Activated CD4-positive, alpha-beta T cell treated with anti-CD3 and anti-CD28 coated beads for 36 hours (primary cell): ENCODE results near the gene AAGAB. TPM values are rescaled to one million over a fixed set of nuclear protein-coding genes. Genes with fewer than 3 reads are reported as not detected.

Experiments used
- ATAC-seq: fragments of 200-7000 bp; cut with Tn5 transposase; one replicate; pipeline ENCODE4 v1.10.0; 2021; ENCODE audit warnings: mild to moderate bottlenecking, moderate library complexity
- CTCF ChIA-PET: fragments of 350-600 bp; sonication (Branson Sonifier 250); formaldehyde crosslinking; loops from one replicate; lab custom pipeline; 2021; ENCODE audit warnings: antibody characterized with exemption; lab: Charles Lee
- POLR2A ChIA-PET: fragments of 350-600 bp; sonication (Branson Sonifier 250); formaldehyde crosslinking; loops from one replicate; lab custom pipeline; 2021; ENCODE audit warnings: antibody characterized with exemption, inconsistent platforms; lab: Charles Lee
- DNase-seq: peaks from one replicate; pipeline ENCODE4 v3.0.0-alpha.2; 2020
- H3K27ac Mint-ChIP-seq: one replicate; pipeline ENCODE4 v1.8.0; 2021; ENCODE audit warnings: mixed read lengths
- H3K27me3 Mint-ChIP-seq: one replicate; pipeline ENCODE4 v1.8.0; 2021; ENCODE audit warnings: mixed read lengths
- H3K36me3 Mint-ChIP-seq: one replicate; pipeline ENCODE4 v1.8.0; 2021; ENCODE audit warnings: low read depth, mixed read lengths
- H3K4me1 Mint-ChIP-seq: one replicate; pipeline ENCODE4 v1.8.0; 2021; ENCODE audit warnings: mixed read lengths
- H3K4me3 Mint-ChIP-seq: one replicate; pipeline ENCODE4 v1.8.0; 2021; ENCODE audit warnings: mild to moderate bottlenecking, moderate library complexity, mixed read lengths
- H3K9me3 Mint-ChIP-seq: one replicate; pipeline ENCODE4 v1.8.0; 2021; ENCODE audit warnings: low read depth, mixed read lengths
- intact Hi-C, 2 experiments: fragments of 100-400 bp; cut with DNase I in 1 of 2; cut with micrococcal nuclease in 1 of 2; formaldehyde crosslinking; loops; one replicate each; pipeline versions ENCODE4 v1.14.2 to v1.15.1; 2022 to 2024; cut with DNase I, micrococcal nuclease
- total RNA-seq, 2 experiments: library from RNA; stranded (reverse); gene quantifications; one replicate each; pipeline ENCODE4 v1.2.3, GENCODE V29; 2021

Gene AAGAB
- total RNA-seq, 2 experiments from 2014 or later: 43.9 to 48.6 TPM

- Mint-ChIP-seq H3K36me3 (peaks cover 20% of the 10 kb centered on the region), H3K9me3 (no peaks in the 10 kb centered on the region), H3K27ac (peak overlapping the region; percentile 29), H3K4me1 (peaks cover 30% of the 10 kb centered on the region), H3K27me3 (no peaks in the 10 kb centered on the region), H3K4me3 (no peak overlapping the region)
- no peak for ATAC-seq
- CTCF ChIA-PET: no interaction called here
- DNase-seq: peak; percentile 2
- intact Hi-C loops: loop anchor here in 1 of 2 experiments (5.0 kb wide), 2 partner anchors 123 to 237 kb away; no protein-coding TSS in a partner anchor
- POLR2A ChIA-PET: no interaction called here
Observed at GRCh38 chr15:67179411-67179995, 75.0 kb downstream of the AAGAB start.

- H3K36me3 Mint-ChIP-seq: peaks cover 25% of the 10 kb centered on the region
Observed at GRCh38 chr15:67178569-67179210, 75.8 kb downstream of the AAGAB start.

GRCh38 chr15:67177752-67178151 lies 76.7 kb downstream of the AAGAB start:
- intact Hi-C loops: loop anchor here in 1 of 2 experiments (5.0 kb wide), 2 partner anchors 125 to 235 kb away; no protein-coding TSS in a partner anchor
- Mint-ChIP-seq H3K36me3 (peaks cover 31% of the 10 kb centered on the region), H3K9me3 (no peaks in the 10 kb centered on the region), H3K4me3 (no peak overlapping the region), H3K27me3 (no peaks in the 10 kb centered on the region), H3K27ac (no peak overlapping the region), H3K4me1 (peaks cover 48% of the 10 kb centered on the region)
- ATAC-seq: no peak
- CTCF ChIA-PET: no interaction called here
- DNase-seq: peak; percentile 35
- POLR2A ChIA-PET: no interaction called here

More at GRCh38 chr15:67178569-67179210, 75.8 kb downstream of the AAGAB start:
- intact Hi-C loops: loop anchor here in 1 of 2 experiments (5.0 kb wide), 2 partner anchors 124 to 236 kb away; no protein-coding TSS in a partner anchor
- H3K4me1 Mint-ChIP-seq: peaks cover 38% of the 10 kb centered on the region
- ATAC-seq: no peak
- H3K27me3 Mint-ChIP-seq: no peaks in the 10 kb centered on the region
- no peak overlapping the region for H3K27ac Mint-ChIP-seq
- ChIA-PET CTCF (no interaction called here), POLR2A (no interaction called here)
- no peak overlapping the region for H3K4me3 Mint-ChIP-seq
- no peak for DNase-seq
- no peaks in the 10 kb centered on the region for H3K9me3 Mint-ChIP-seq

- H3K4me3 Mint-ChIP-seq: no peak overlapping the region
- ATAC-seq (no peak), DNase-seq (no peak)
- H3K9me3 Mint-ChIP-seq: no peaks in the 10 kb centered on the region
- H3K27me3 Mint-ChIP-seq: no peaks in the 10 kb centered on the region
- peaks cover 61% of the 10 kb centered on the region for H3K4me1 Mint-ChIP-seq
- ChIA-PET POLR2A (interaction anchor here (1.2 kb wide), 1 partner anchor 75 kb away, joined by 4 read pairs; no protein-coding TSS in a partner anchor), CTCF (interaction anchor here (0.7 to 0.9 kb wide), 2 partner anchors 91 to 226 kb away, joined by 3 read pairs; no protein-coding TSS in a partner anchor)
- peaks cover 36% of the 10 kb centered on the region for H3K36me3 Mint-ChIP-seq
- peak overlapping the region; percentile 92 for H3K27ac Mint-ChIP-seq
- intact Hi-C loops: loop anchor here in 1 of 2 experiments (5.0 kb wide), 2 partner anchors 126 to 234 kb away; no protein-coding TSS in a partner anchor
Observed at GRCh38 chr15:67176195-67176971, 78.1 kb downstream of the AAGAB start.

- intact Hi-C loops: loop anchor here (1.0 to 5.0 kb wide), 5 partner anchors 27 to 233 kb away; no protein-coding TSS in a partner anchor
- peak overlapping the region; percentile 4 for H3K4me3 Mint-ChIP-seq
- H3K27ac Mint-ChIP-seq: peak overlapping the region; percentile 92
- DNase-seq (peak; percentile 75), ATAC-seq (peak; percentile 76)
- no peaks in the 10 kb centered on the region for H3K9me3 Mint-ChIP-seq
- H3K36me3 Mint-ChIP-seq: peaks cover 38% of the 10 kb centered on the region
- ChIA-PET CTCF (interaction anchor here (0.8 to 1.5 kb wide), 3 partner anchors 14 to 113 kb away, joined by 3 to 5 read pairs (median 3); no protein-coding TSS in a partner anchor), POLR2A (interaction anchor here (0.5 to 1.2 kb wide), 3 partner anchors 44 to 97 kb away, joined by 3 to 4 read pairs (median 4); no protein-coding TSS in a partner anchor)
- no peaks in the 10 kb centered on the region for H3K27me3 Mint-ChIP-seq
- H3K4me1 Mint-ChIP-seq: peaks cover 65% of the 10 kb centered on the region
Observed at GRCh38 chr15:67175643-67176071, 78.8 kb downstream of the AAGAB start.

GRCh38 chr15:67174864-67175573 lies 79.4 kb downstream of the AAGAB start:
- ATAC-seq (peak; percentile 76), DNase-seq (peak; percentile 61)
- peak overlapping the region; percentile 4 for H3K4me3 Mint-ChIP-seq
- H3K27ac Mint-ChIP-seq: peak overlapping the region; percentile 92
- POLR2A ChIA-PET: interaction anchor here (0.5 to 1.2 kb wide), 3 partner anchors 44 to 96 kb away, joined by 3 to 4 read pairs (median 4); no protein-coding TSS in a partner anchor
- H3K4me1 Mint-ChIP-seq: peaks cover 68% of the 10 kb centered on the region
- no peaks in the 10 kb centered on the region for H3K27me3 Mint-ChIP-seq
- no peaks in the 10 kb centered on the region for H3K9me3 Mint-ChIP-seq
- peaks cover 43% of the 10 kb centered on the region for H3K36me3 Mint-ChIP-seq
- intact Hi-C loops: loop anchor here (1.0 to 5.0 kb wide), 5 partner anchors 26 to 233 kb away; no protein-coding TSS in a partner anchor
- CTCF ChIA-PET: interaction anchor here (0.8 to 1.5 kb wide), 4 partner anchors 14 to 113 kb away, joined by 3 to 5 read pairs (median 3); no protein-coding TSS in a partner anchor

GRCh38 chr15:67174446-67174845 lies 80.0 kb downstream of the AAGAB start:
- Mint-ChIP-seq H3K4me1 (peaks cover 72% of the 10 kb centered on the region), H3K27ac (peak overlapping the region; percentile 92), H3K36me3 (peaks cover 42% of the 10 kb centered on the region), H3K9me3 (no peaks in the 10 kb centered on the region), H3K27me3 (no peaks in the 10 kb centered on the region), H3K4me3 (no peak overlapping the region)
- ATAC-seq (no peak), DNase-seq (no peak)
- CTCF ChIA-PET: interaction anchor here (0.8 to 1.5 kb wide), 2 partner anchors 73 to 112 kb away, joined by 3 read pairs; no protein-coding TSS in a partner anchor
- intact Hi-C loops: loop anchor here (2.0 kb wide), 2 partner anchors 26 to 28 kb away; no protein-coding TSS in a partner anchor
- POLR2A ChIA-PET: no interaction called here

GRCh38 chr15:67173786-67174185 lies 80.7 kb downstream of the AAGAB start:
- Mint-ChIP-seq H3K4me1 (peaks cover 72% of the 10 kb centered on the region), H3K27ac (peak overlapping the region; percentile 92), H3K27me3 (no peaks in the 10 kb centered on the region), H3K4me3 (no peak overlapping the region), H3K9me3 (no peaks in the 10 kb centered on the region), H3K36me3 (peaks cover 41% of the 10 kb centered on the region)
- DNase-seq (no peak), ATAC-seq (no peak)
- intact Hi-C loops: loop anchor here (2.0 kb wide), 2 partner anchors 25 to 27 kb away; no protein-coding TSS in a partner anchor
- CTCF ChIA-PET: no interaction called here
- POLR2A ChIA-PET: interaction anchor here (0.6 kb wide), 1 partner anchor 824 kb away, joined by 3 read pairs; no protein-coding TSS in a partner anchor

- peaks cover 39% of the 10 kb centered on the region for H3K36me3 Mint-ChIP-seq
- no peaks in the 10 kb centered on the region for H3K27me3 Mint-ChIP-seq
- intact Hi-C loops: no loop called here
- CTCF ChIA-PET: interaction anchor here (1.2 kb wide), 1 partner anchor 17 kb away, joined by 4 read pairs; no protein-coding TSS in a partner anchor
- peak overlapping the region; percentile 22 for H3K27ac Mint-ChIP-seq
- POLR2A ChIA-PET: no interaction called here
- H3K9me3 Mint-ChIP-seq: no peaks in the 10 kb centered on the region
- H3K4me3 Mint-ChIP-seq: no peak overlapping the region
- peaks cover 72% of the 10 kb centered on the region for H3K4me1 Mint-ChIP-seq
- no peak for ATAC-seq
- no peak for DNase-seq
Observed at GRCh38 chr15:67173005-67173404, 81.5 kb downstream of the AAGAB start.

GRCh38 chr15:67172172-67172571 lies 82.3 kb downstream of the AAGAB start:
- H3K27ac Mint-ChIP-seq: peak overlapping the region; percentile 15
- CTCF ChIA-PET: interaction anchor here (0.6 to 1.2 kb wide), 2 partner anchors 16 to 615 kb away, joined by 3 to 4 read pairs; no protein-coding TSS in a partner anchor
- H3K36me3 Mint-ChIP-seq: peaks cover 43% of the 10 kb centered on the region
- intact Hi-C loops: no loop called here
- POLR2A ChIA-PET: no interaction called here
- no peaks in the 10 kb centered on the region for H3K27me3 Mint-ChIP-seq
- peaks cover 68% of the 10 kb centered on the region for H3K4me1 Mint-ChIP-seq
- no peak overlapping the region for H3K4me3 Mint-ChIP-seq
- ATAC-seq (peak; percentile 40), DNase-seq (peak; percentile 73)
- H3K9me3 Mint-ChIP-seq: no peaks in the 10 kb centered on the region
